Kidney (tissue), 14 donors: ENCODE data around the gene RGS12. TPM values are rescaled to one million over a fixed set of nuclear protein-coding genes. Genes with fewer than 3 reads are reported as not detected.

Source experiments
- DNase-seq, 5 donors: peaks; one replicate each; pipeline ENCODE4 v3.0.0-alpha.2; 2013 to 2020
- FAIRE-seq: peaks from 2 replicates; lab custom pipeline; 2012; peaks lifted over from hg19 to GRCh38; lab: Jason Lieb, UNC
- H3K27ac ChIP-seq, 2 donors: one replicate each; pipeline ENCODE4 v1.7.0; 2013; ENCODE audit warnings: low read depth in 2 of 2, low read length in 2 of 2, inconsistent platforms in 1 of 2
- H3K27me3 ChIP-seq: one replicate; pipeline ENCODE4 v1.7.1; 2013; ENCODE audit warnings: low read length, inconsistent platforms; ENCODE audit not compliant: control insufficient read depth, insufficient read depth
- H3K36me3 ChIP-seq, 3 donors: one replicate each; pipeline versions ENCODE4 v1.7.0 to v1.7.1; 2013; ENCODE audit warnings: low read length in 3 of 3, control low read depth in 1 of 3, inconsistent platforms in 1 of 3; ENCODE audit not compliant: insufficient read depth in 3 of 3, control insufficient read depth in 2 of 3
- H3K4me1 ChIP-seq, 3 donors: one replicate each; pipeline versions ENCODE4 v1.7.0 to v1.7.1; 2013; ENCODE audit warnings: low read length in 3 of 3, inconsistent platforms in 1 of 3, low read depth in 1 of 3; ENCODE audit not compliant: control insufficient read depth in 2 of 3, insufficient read depth in 2 of 3
- H3K4me3 ChIP-seq, 3 donors: one replicate each; pipeline versions ENCODE4 v1.7.0 to v1.8.1; 2013; ENCODE audit warnings: low read length in 3 of 3, control low read depth in 1 of 3, inconsistent platforms in 1 of 3
- H3K9ac ChIP-seq, 3 donors: one replicate each; pipeline versions ENCODE4 v1.7.0 to v1.7.1; 2013; ENCODE audit warnings: low read length in 3 of 3, control low read depth in 1 of 3, inconsistent platforms in 1 of 3
- H3K9me3 ChIP-seq, 3 donors: one replicate each; pipeline versions ENCODE4 v1.7.0 to v1.7.1; 2013; ENCODE audit warnings: low read length in 3 of 3, control low read depth in 1 of 3, inconsistent platforms in 1 of 3; ENCODE audit not compliant: control insufficient read depth in 2 of 3, insufficient read depth in 1 of 3
- intact Hi-C: fragments of 100-400 bp; cut with DNase I; formaldehyde crosslinking; loops from one replicate; pipeline ENCODE4 v1.11.1; 2022
- polyA plus RNA-seq: library from polyadenylated mRNA; stranded (reverse); fragments of 350-450 nt; fragmentation: Illumina TruSeq; extraction: RNeasy Lipid Tissue Mini Kit (QIAGEN cat#74804); gene quantifications from one replicate; pipeline ENCODE4 v1.2.3, GENCODE V29; 2014; ENCODE audit warnings: low read depth, low replicate concordance; ENCODE audit not compliant: insufficient read depth
- total RNA-seq: library from RNA; stranded (reverse); fragmentation: NEBNext Ultra II Directional; extraction: Animal tissue kit (Norgen Biotek cat#: 25700); gene quantifications from one replicate; pipeline ENCODE4 v1.2.1, GENCODE V29; 2021
- TF ChIP-seq, protein P1 (sequence below): IDR thresholded peaks from 3 replicates; pipeline ENCODE4 v1.5.1; 2012; ENCODE audit warnings: mild to moderate bottlenecking, moderate library complexity, borderline replicate concordance; ENCODE audit not compliant: insufficient read depth; ENCODE audit errors: extremely low read depth
- donor health status: control.
- donor health status: control.
- donor health status: control.
- donor health status: control.
- donor health status: control.
- donor health status: DM: yes; HTN: yes; CAD: no.
- donor health status: Normal renal cell carcinoma (clear cell type).

Gene RGS12
- total and polyA plus RNA-seq, 2 donors from 2014 or later: 18.0 to 35.5 TPM

DNA sequence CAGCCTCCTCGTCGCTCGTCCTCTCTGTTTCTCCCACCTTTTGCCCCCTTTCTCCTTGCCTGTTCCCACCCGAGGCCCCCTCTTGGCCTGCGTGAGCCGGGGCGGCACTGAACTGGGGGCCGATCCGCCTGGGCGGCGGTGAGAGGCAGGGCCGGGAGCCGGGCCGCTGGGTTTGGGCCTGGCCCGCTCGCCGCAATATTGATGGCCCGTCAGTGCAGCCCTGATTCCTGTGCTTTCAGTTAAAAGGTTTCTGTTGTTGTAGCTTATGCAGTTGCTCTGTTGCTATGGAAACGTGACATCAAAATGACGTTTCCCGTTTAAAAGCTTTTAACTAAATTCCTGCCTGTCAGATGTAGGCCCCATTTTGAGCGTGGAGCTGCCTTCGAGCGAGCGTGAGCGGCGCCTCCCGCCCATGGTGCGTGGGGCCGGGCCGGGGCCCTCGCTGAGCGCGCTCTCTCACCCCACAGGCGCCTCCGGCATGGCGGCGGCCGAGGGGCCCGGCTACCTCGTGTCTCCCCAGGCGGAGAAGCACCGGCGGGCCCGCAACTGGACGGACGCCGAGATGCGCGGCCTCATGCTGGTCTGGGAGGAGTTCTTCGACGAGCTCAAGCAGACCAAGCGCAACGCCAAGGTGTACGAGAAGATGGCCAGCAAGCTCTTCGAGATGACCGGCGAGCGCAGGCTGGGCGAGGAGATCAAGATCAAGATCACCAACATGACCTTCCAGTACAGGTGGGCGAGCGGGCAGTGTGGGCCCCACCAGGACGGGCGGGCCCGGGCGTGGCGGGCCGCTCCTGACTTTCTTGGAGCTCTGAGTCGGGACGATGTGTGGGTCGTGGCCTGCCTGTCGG, 43.8 kb upstream of the RGS12 start, which contains the start of gene MSANTD1:
Gene MSANTD1, plus strand, starts transcription at position 349 of the 851 bp plus-strand sequence. Its CDS starts 64 bp downstream, at position 413.
- TF ChIP-seq, protein P1, sequence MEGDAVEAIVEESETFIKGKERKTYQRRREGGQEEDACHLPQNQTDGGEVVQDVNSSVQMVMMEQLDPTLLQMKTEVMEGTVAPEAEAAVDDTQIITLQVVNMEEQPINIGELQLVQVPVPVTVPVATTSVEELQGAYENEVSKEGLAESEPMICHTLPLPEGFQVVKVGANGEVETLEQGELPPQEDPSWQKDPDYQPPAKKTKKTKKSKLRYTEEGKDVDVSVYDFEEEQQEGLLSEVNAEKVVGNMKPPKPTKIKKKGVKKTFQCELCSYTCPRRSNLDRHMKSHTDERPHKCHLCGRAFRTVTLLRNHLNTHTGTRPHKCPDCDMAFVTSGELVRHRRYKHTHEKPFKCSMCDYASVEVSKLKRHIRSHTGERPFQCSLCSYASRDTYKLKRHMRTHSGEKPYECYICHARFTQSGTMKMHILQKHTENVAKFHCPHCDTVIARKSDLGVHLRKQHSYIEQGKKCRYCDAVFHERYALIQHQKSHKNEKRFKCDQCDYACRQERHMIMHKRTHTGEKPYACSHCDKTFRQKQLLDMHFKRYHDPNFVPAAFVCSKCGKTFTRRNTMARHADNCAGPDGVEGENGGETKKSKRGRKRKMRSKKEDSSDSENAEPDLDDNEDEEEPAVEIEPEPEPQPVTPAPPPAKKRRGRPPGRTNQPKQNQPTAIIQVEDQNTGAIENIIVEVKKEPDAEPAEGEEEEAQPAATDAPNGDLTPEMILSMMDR: no peak
- FAIRE-seq: no peak
- peak in 4 of 5 donors; percentile 61 to 92 (median 77) for DNase-seq
- no peak within 1 kb of the TSS for H3K27ac ChIP-seq
- peaks cover 0 to 6% (median 2%) of the 10 kb centered on the region in 3 donors for H3K4me1 ChIP-seq
- H3K9me3 ChIP-seq: no peaks in the 10 kb centered on the region
- H3K36me3 ChIP-seq: no peaks in the 10 kb centered on the region
- intact Hi-C loops: no loop called here
- H3K4me3 ChIP-seq: no peak within 1 kb of the TSS
- H3K9ac ChIP-seq: no peak within 1 kb of the TSS
- H3K27me3 ChIP-seq: no peaks in the 10 kb centered on the region

DNA sequence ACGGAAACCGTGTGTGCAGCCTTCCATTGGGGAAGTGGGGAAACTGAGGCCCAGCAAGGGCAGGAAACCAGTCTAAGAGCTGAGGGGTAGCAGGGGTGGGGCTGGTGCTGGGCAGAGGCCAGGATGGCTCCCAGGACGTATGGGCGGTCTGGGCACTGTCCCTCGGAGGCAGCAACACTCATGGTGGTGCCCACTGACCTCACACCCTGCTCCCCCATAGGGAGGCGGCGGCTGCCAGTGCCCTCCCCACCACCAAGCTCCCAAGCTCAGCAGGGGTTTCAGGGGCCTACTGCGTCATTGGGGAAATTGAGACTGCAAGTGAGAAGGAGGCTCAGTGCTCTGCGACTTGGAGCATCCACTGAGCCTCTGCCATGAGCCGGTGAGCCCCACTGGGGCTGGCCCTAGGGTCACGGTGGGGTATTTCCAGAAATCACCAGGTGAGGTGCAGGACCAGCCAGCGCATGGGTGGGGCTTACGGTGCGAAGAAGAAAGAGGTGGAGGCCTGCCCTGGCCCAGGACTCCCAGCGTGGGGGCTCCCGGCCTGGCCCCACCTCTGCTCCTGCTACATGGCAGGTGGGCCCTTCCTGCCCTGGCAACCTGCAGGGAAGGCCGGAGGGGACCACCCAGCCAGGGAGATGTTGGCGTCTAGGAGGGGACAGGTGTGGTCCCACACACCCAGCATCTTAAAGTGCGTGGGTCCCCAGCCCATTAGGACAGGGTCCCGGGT, 42.9 kb upstream of the RGS12 start:
- Histone ChIP-seq H3K9ac (no peak overlapping the region), H3K4me1 (peaks cover 0 to 6% (median 2%) of the 10 kb centered on the region in 3 donors), H3K36me3 (no peaks in the 10 kb centered on the region), H3K9me3 (no peaks in the 10 kb centered on the region), H3K27ac (no peak overlapping the region), H3K27me3 (no peaks in the 10 kb centered on the region), H3K4me3 (no peak overlapping the region)
- TF ChIP-seq, protein P1: no peak
- intact Hi-C loops: no loop called here
- DNase-seq (peak in 2 of 5 donors; percentile 53 to 69), FAIRE-seq (no peak)

DNA sequence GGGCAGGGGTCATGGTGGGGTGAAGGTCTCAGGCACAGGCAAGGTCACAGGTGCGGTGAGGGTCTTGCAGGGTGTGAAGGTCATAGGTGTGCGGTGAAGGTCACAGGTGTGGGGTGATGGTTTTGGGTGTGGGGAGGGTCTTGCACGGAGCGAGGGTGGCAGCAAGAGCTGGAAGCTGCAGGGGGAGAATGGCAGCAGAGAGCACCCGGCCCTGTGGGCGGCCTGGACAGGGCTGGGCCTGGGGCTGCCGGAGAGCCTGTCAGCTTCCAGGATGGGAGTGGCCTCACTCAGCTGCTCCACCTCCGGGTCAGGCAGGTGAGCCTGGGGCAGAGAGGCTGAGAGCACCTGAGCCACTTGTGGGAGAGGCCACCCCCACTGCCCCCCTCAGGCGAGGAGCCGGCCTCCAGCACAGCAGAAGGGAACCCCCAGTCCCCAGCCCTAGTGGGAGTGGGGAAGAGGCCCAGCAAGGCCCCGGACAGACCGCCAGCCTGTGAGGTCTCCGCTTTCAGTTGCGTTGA, 42.3 kb upstream of the RGS12 start:
- Histone ChIP-seq H3K27ac (peak overlapping the region; percentile 37 to 71), H3K4me1 (peaks cover 0 to 6% (median 2%) of the 10 kb centered on the region in 3 donors), H3K36me3 (no peaks in the 10 kb centered on the region), H3K9ac (no peak overlapping the region), H3K4me3 (no peak overlapping the region), H3K27me3 (no peaks in the 10 kb centered on the region), H3K9me3 (no peaks in the 10 kb centered on the region)
- TF ChIP-seq, protein P1: no peak
- intact Hi-C loops: no loop called here
- peak in 4 of 5 donors; percentile 45 to 87 (median 66) for DNase-seq
- FAIRE-seq: no peak
